ENCODE measurements around the gene GCC2.

GRCh38 chr2:108547606-108548005 is 98.6 kb downstream of the GCC2 start:
- no peak for TF ChIP-seq CTCF (IDR thresholded peaks at IDR 0.05; ENCODE audit: insufficient read depth, low read length)
- no peak for TF ChIP-seq REST (IDR thresholded peaks at IDR 0.05; ENCODE audit: insufficient replicate concordance, low read depth)
- no peak for TF ChIP-seq POLR2AphosphoS5 (IDR thresholded peaks at IDR 0.05; ENCODE audit: low read depth)
